H9 (cell line): ENCODE results near the gene ARHGAP22. TPM values are rescaled to one million over a fixed set of nuclear protein-coding genes. Genes with fewer than 3 reads are reported as not detected.

Source experiments
- DNase-seq: peaks from one replicate; pipeline ENCODE4 v3.0.0-alpha.2; 2017
- H2AFZ ChIP-seq: one replicate; pipeline ENCODE4 v1.6.1; 2013; ENCODE audit warnings: mild to moderate bottlenecking, low read length, control low read depth, moderate library complexity
- H2AK5ac ChIP-seq: 2 replicates; pipeline ENCODE4 v1.6.1; 2013; ENCODE audit warnings: low read length, control low read depth, mixed read lengths; ENCODE audit not compliant: insufficient read length
- H2BK120ac ChIP-seq: one replicate; pipeline ENCODE4 v1.6.1; 2013; ENCODE audit warnings: low read depth, mild to moderate bottlenecking, low read length, control low read depth, inconsistent platforms; ENCODE audit not compliant: poor library complexity, severe bottlenecking
- H2BK12ac ChIP-seq: 2 replicates; pipeline ENCODE4 v1.6.1; 2013; ENCODE audit warnings: low read length, control low read depth, mixed read lengths, low read depth; ENCODE audit not compliant: insufficient read length
- H2BK15ac ChIP-seq: 2 replicates; pipeline ENCODE4 v1.6.1; 2013; ENCODE audit warnings: low read depth, low read length, control low read depth
- H2BK20ac ChIP-seq: one replicate; pipeline ENCODE4 v1.6.1; 2013; ENCODE audit warnings: low read depth, mild to moderate bottlenecking, low read length, control low read depth, inconsistent platforms; ENCODE audit not compliant: poor library complexity, severe bottlenecking
- H2BK5ac ChIP-seq: 2 replicates; pipeline ENCODE4 v1.6.1; 2013; ENCODE audit warnings: low read length, control low read depth, mixed read lengths; ENCODE audit not compliant: insufficient read length
- H3K14ac ChIP-seq: 2 replicates; pipeline ENCODE4 v1.6.1; 2013; ENCODE audit warnings: low read length, control low read depth; ENCODE audit not compliant: insufficient read depth
- H3K18ac ChIP-seq: 2 replicates; pipeline ENCODE4 v1.6.1; 2013; ENCODE audit warnings: low read depth, mild to moderate bottlenecking, mixed read lengths, low read length, control low read depth; ENCODE audit not compliant: insufficient read length
- H3K23ac ChIP-seq: 2 replicates; pipeline ENCODE4 v1.6.1; 2013; ENCODE audit warnings: low read length, control low read depth, mixed read lengths, low read depth; ENCODE audit not compliant: insufficient read length
- H3K23me2 ChIP-seq: 2 replicates; pipeline ENCODE4 v1.6.1; 2013; ENCODE audit warnings: low read depth, mild to moderate bottlenecking, mixed read lengths, low read length, control low read depth; ENCODE audit not compliant: insufficient read length, poor library complexity, severe bottlenecking
- H3K27ac ChIP-seq: 2 replicates; pipeline ENCODE4 v1.5.1; 2013; ENCODE audit warnings: low read length, control low read depth, mixed read lengths, low read depth; ENCODE audit not compliant: insufficient read length
- H3K27me3 ChIP-seq: 2 replicates; pipeline ENCODE4 v1.6.1; 2013; ENCODE audit warnings: low read length, control low read depth, inconsistent platforms; ENCODE audit not compliant: insufficient read depth
- H3K4ac ChIP-seq: 2 replicates; pipeline ENCODE4 v1.6.1; 2013; ENCODE audit warnings: low read depth, mild to moderate bottlenecking, control low read depth, inconsistent platforms, low read length, moderate library complexity
- H3K4me1 ChIP-seq: 2 replicates; pipeline ENCODE4 v1.6.1; 2013; ENCODE audit warnings: low read length, control low read depth, inconsistent platforms; ENCODE audit not compliant: insufficient read depth
- H3K4me2 ChIP-seq: 2 replicates; pipeline ENCODE4 v1.6.1; 2013; ENCODE audit warnings: low read length, control low read depth, mixed read lengths; ENCODE audit not compliant: insufficient read length, insufficient read depth
- H3K56ac ChIP-seq: 2 replicates; pipeline ENCODE4 v1.6.1; 2013; ENCODE audit warnings: low read depth, mild to moderate bottlenecking, mixed read lengths, low read length, control low read depth; ENCODE audit not compliant: insufficient read length
- H3K79me1 ChIP-seq: 2 replicates; pipeline ENCODE4 v1.6.1; 2013; ENCODE audit warnings: low read depth, mild to moderate bottlenecking, moderate library complexity, low read length, control low read depth, inconsistent platforms; ENCODE audit not compliant: insufficient read depth, poor library complexity, severe bottlenecking
- H3K79me2 ChIP-seq: 2 replicates; pipeline ENCODE4 v1.6.1; 2013; ENCODE audit warnings: low read length, control low read depth, inconsistent platforms; ENCODE audit not compliant: insufficient read depth
- H3K9ac ChIP-seq: 2 replicates; pipeline ENCODE4 v1.6.1; 2013; ENCODE audit warnings: low read length, control low read depth, mixed read lengths; ENCODE audit not compliant: insufficient read length; ENCODE audit errors: extremely low read depth
- H3K9me3 ChIP-seq: one replicate; pipeline ENCODE4 v1.6.1; 2013; ENCODE audit warnings: low read depth, low read length, inconsistent platforms; ENCODE audit not compliant: control insufficient read depth
- H3T11ph ChIP-seq: one replicate; pipeline ENCODE4 v1.6.1; 2013; ENCODE audit warnings: mild to moderate bottlenecking, low read length, control low read depth, inconsistent platforms
- H4K20me1 ChIP-seq: one replicate; pipeline ENCODE4 v1.6.1; 2013; ENCODE audit not compliant: control insufficient read depth, insufficient read length, insufficient read depth
- H4K5ac ChIP-seq: 2 replicates; pipeline ENCODE4 v1.6.1; 2013; ENCODE audit warnings: low read depth, mild to moderate bottlenecking, mixed read lengths, low read length, control low read depth; ENCODE audit not compliant: insufficient read length
- H4K8ac ChIP-seq: replicated peaks from 2 replicates; pipeline ENCODE4 v1.6.1; 2013; ENCODE audit warnings: low read length, control low read depth, mixed read lengths, low read depth; ENCODE audit not compliant: insufficient read length
- H4K91ac ChIP-seq: 2 replicates; pipeline ENCODE4 v1.6.1; 2013; ENCODE audit warnings: low read depth, mild to moderate bottlenecking, moderate library complexity, mixed read lengths, low read length, control low read depth; ENCODE audit not compliant: insufficient read length
- H3K27ac Mint-ChIP-seq, 3 experiments: 2 replicates in 2 of 3; 3 replicates in 1 of 3; pipeline ENCODE4 v1.8.0; 2020 to 2021; ENCODE audit warnings: mixed read lengths in 3 of 3, mild to moderate bottlenecking in 1 of 3, moderate library complexity in 1 of 3
- H3K27me3 Mint-ChIP-seq: 2 replicates; pipeline ENCODE4 v1.8.0; 2021; ENCODE audit warnings: low read depth, mild to moderate bottlenecking, moderate library complexity, mixed read lengths
- H3K36me3 Mint-ChIP-seq, 3 experiments: 2 replicates in 2 of 3; 3 replicates in 1 of 3; pipeline ENCODE4 v1.8.0; 2020 to 2021; ENCODE audit warnings: low read depth in 3 of 3, mixed read lengths in 3 of 3; ENCODE audit not compliant: insufficient read depth in 1 of 3
- H3K4me1 Mint-ChIP-seq, 2 experiments: 2 replicates each; pipeline ENCODE4 v1.8.0; 2020; ENCODE audit warnings: mixed read lengths in 2 of 2
- H3K4me3 Mint-ChIP-seq, 2 experiments: 2 replicates in 1 of 2; 3 replicates in 1 of 2; pipeline ENCODE4 v1.8.0; 2020 to 2021; ENCODE audit warnings: mild to moderate bottlenecking in 2 of 2, mixed read lengths in 2 of 2, moderate library complexity in 1 of 2
- H3K9me3 Mint-ChIP-seq, 2 experiments: 2 replicates in 1 of 2; 3 replicates in 1 of 2; pipeline ENCODE4 v1.8.0; 2020; ENCODE audit warnings: mild to moderate bottlenecking in 2 of 2, mixed read lengths in 2 of 2, moderate library complexity in 1 of 2
- CTCF ChIP-seq: fragments of 200-600 bp; sonication (generic); conservative IDR thresholded peaks from 3 replicates; pipeline ENCODE4 v1.8.0; 2021; ENCODE audit warnings: antibody characterized with exemption, mild to moderate bottlenecking
- WGBS: extraction: QIAGEN DNeasy Blood & Tissue Kit; methylation state at CpG from one replicate; pipeline ENCODE4 v1.1.7; 2013; ENCODE audit warnings: missing lambda C conversion rate, low lambda C conversion rate, mixed read lengths; ENCODE audit not compliant: insufficient read length; ENCODE audit errors: extremely low coverage; 5-methylcytosine and 5-hydroxymethylcytosine counted together
- total RNA-seq: library from RNA; stranded (reverse); gene quantifications from 2 replicates; pipeline ENCODE4 v1.2.1, GENCODE V29; 2021

ARHGAP22 gene
- total RNA-seq, 1 experiment from 2014 or later, result 7.4 TPM

GRCh38 chr10:48516911-48517310 is 88.0 kb downstream of the ARHGAP22 start:
- Histone ChIP-seq H3K27me3 (no peaks in the 10 kb centered on the region), H2BK120ac (no peak overlapping the region), H2BK5ac (no peak overlapping the region), H4K8ac (no peak overlapping the region), H3K79me1 (no peaks in the 10 kb centered on the region), H4K5ac (no peak overlapping the region), H2BK12ac (no peak overlapping the region), H3K9me3 (no peaks in the 10 kb centered on the region), H4K91ac (no peak overlapping the region), H3K4me2 (no peak overlapping the region), H3K23ac (no peak overlapping the region), H3T11ph (no peak overlapping the region), H2BK15ac (no peak overlapping the region), H3K14ac (no peak overlapping the region), H2AFZ (no peak overlapping the region), H2BK20ac (no peak overlapping the region), H3K27ac (no peak overlapping the region), H3K4me1 (no peaks in the 10 kb centered on the region), H3K9ac (no peak overlapping the region), H2AK5ac (no peak overlapping the region), H3K79me2 (peaks cover 6% of the 10 kb centered on the region; the same call in 1 of the 2 replicates), H4K20me1 (no peaks in the 10 kb centered on the region), H3K23me2 (no peaks in the 10 kb centered on the region), H3K56ac (no peak overlapping the region), H3K18ac (no peak overlapping the region), H3K4ac (no peak overlapping the region)
- H3K9me3 Mint-ChIP-seq, result peaks cover 27 to 29% of the 10 kb centered on the region in 2 experiments
- H3K27ac Mint-ChIP-seq, result no peak overlapping the region
- peaks cover 5 to 31% (median 13%) of the 10 kb centered on the region in 3 experiments for H3K36me3 Mint-ChIP-seq
- no CpG with 5 or more reads among the region's 3 CpGs for WGBS
- DNase-seq, result no peak
- peaks cover 3% of the 10 kb centered on the region for H3K27me3 Mint-ChIP-seq
- H3K4me3 Mint-ChIP-seq, result no peak overlapping the region
- no peak for TF ChIP-seq CTCF
- H3K4me1 Mint-ChIP-seq, result peaks cover 19 to 24% of the 10 kb centered on the region in 2 experiments
